ENCODE results near the gene UTS2R.

DNA sequence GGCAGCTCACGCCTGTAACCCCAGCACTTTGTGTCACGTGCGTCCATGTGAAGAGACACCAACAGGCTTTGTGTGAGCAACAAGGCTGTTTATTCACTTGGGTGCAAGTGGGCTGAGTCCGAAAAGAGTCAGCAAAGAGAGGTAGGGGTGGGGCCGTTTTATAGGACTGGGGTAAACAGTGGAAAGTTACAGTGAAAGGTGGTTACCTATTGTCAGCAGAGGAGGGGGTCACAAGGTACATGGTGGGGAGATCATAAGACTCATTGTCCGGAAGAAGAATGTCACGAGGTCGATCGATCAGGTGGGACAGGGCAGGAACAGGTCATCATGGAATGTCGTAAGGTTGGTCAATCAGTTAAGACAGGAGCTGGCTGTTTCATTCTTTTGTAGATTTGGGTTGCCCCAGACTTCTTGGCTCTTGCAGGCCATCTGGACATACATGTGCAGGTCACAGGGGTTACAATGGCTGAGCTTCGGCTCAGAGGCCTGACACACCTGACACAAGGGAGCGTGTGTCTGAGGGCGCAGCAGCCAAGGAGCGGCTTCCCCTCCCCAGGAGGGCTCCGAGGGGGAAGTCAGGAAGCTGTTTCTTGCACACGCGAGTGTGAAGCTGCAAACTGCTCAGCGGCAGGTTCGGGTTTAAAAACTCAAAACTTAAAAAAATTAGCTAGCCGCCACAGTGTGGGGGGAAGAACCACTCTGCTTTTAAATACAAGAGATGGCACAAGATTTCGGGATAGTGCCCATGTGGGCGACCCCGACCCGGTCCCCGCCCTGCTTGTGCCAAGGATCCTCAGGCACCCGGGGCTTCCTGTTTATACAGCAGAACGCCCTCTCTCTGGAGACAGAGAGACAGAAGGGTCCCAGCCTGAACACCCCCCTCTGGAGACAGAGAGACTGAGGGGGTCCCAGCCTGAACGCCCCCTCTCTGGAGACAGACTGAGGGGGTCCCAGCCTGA, 24.9 kb upstream of the UTS2R start:
- TF ChIP-seq, protein P1, sequence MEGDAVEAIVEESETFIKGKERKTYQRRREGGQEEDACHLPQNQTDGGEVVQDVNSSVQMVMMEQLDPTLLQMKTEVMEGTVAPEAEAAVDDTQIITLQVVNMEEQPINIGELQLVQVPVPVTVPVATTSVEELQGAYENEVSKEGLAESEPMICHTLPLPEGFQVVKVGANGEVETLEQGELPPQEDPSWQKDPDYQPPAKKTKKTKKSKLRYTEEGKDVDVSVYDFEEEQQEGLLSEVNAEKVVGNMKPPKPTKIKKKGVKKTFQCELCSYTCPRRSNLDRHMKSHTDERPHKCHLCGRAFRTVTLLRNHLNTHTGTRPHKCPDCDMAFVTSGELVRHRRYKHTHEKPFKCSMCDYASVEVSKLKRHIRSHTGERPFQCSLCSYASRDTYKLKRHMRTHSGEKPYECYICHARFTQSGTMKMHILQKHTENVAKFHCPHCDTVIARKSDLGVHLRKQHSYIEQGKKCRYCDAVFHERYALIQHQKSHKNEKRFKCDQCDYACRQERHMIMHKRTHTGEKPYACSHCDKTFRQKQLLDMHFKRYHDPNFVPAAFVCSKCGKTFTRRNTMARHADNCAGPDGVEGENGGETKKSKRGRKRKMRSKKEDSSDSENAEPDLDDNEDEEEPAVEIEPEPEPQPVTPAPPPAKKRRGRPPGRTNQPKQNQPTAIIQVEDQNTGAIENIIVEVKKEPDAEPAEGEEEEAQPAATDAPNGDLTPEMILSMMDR (IDR thresholded peaks at IDR 0.05), result no peak
- no peak for TF ChIP-seq POLR2A (IDR thresholded peaks at IDR 0.05)

Data from adrenal gland (tissue), 5 donors.